ENCODE measurements around the gene RASA2.
"Not testable (repeated sequence)": the region's sequence is repeated elsewhere in the genome, so short reads cannot be mapped to it uniquely, and the experiment has no call there.

Gene RASA2

GRCh38 chr3:141498598-141499223, 11.9 kb downstream of the RASA2 start:
- no peak for DNase-seq

GRCh38 chr3:141499284-141499683, 12.5 kb downstream of the RASA2 start:
- no peak for DNase-seq

GRCh38 chr3:141499965-141500364, 13.1 kb downstream of the RASA2 start:
- DNase-seq, result no peak

- no peak for DNase-seq
These were observed 13.6 kb downstream of the RASA2 start for GRCh38 chr3:141500397-141500796.

GRCh38 chr3:141505166-141505565, 18.3 kb downstream of the RASA2 start:
- no peak for DNase-seq

- DNase-seq, result no peak
These were observed 19.2 kb downstream of the RASA2 start for GRCh38 chr3:141506071-141506470.

GRCh38 chr3:141507392-141508066, 20.7 kb downstream of the RASA2 start:
- DNase-seq, result no peak

- DNase-seq, result no peak
These were observed 21.2 kb downstream of the RASA2 start for GRCh38 chr3:141508067-141508436.

GRCh38 chr3:141511361-141511760, 24.5 kb downstream of the RASA2 start:
- DNase-seq, result no peak

- no peak for DNase-seq
These were observed 27.6 kb downstream of the RASA2 start for GRCh38 chr3:141514382-141514781.

GRCh38 chr3:141519587-141519986, 32.8 kb downstream of the RASA2 start:
- no peak for DNase-seq

- DNase-seq, result no peak
These were observed 35.0 kb downstream of the RASA2 start for GRCh38 chr3:141521781-141522180.

- DNase-seq, result no peak
These were observed 37.0 kb downstream of the RASA2 start for GRCh38 chr3:141523615-141524375.

GRCh38 chr3:141524988-141525387, 38.2 kb downstream of the RASA2 start:
- no peak for DNase-seq

GRCh38 chr3:141525814-141526213, 39.0 kb downstream of the RASA2 start:
- no peak for DNase-seq

GRCh38 chr3:141526709-141527108, 39.9 kb downstream of the RASA2 start:
- DNase-seq, result no peak

GRCh38 chr3:141528800-141529199, 42.0 kb downstream of the RASA2 start:
- DNase-seq, result no peak

- DNase-seq, result no peak
These were observed 42.4 kb downstream of the RASA2 start for GRCh38 chr3:141529256-141529655.

GRCh38 chr3:141529717-141530414, 43.0 kb downstream of the RASA2 start:
- no peak for DNase-seq

- DNase-seq, result no peak
These were observed 43.6 kb downstream of the RASA2 start for GRCh38 chr3:141530415-141530768.

- no peak for DNase-seq
These were observed 45.8 kb downstream of the RASA2 start for GRCh38 chr3:141532609-141533008.

GRCh38 chr3:141536017-141536416, 49.2 kb downstream of the RASA2 start:
- DNase-seq, result not testable (repeated sequence)

- no peak for DNase-seq
These were observed 51.0 kb downstream of the RASA2 start for GRCh38 chr3:141537856-141538255.
